GM19328 (cell line): ENCODE data around the gene COX8C.

Experiments used
- ATAC-seq: cut with Tn5 transposase; IDR thresholded peaks from one replicate; pipeline ENCODE4 v1.9.1; 2021; ENCODE audit warnings: mild to moderate bottlenecking, moderate library complexity; ENCODE audit not compliant: unreplicated experiment

COX8C gene, protein sequence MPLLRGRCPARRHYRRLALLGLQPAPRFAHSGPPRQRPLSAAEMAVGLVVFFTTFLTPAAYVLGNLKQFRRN

DNA sequence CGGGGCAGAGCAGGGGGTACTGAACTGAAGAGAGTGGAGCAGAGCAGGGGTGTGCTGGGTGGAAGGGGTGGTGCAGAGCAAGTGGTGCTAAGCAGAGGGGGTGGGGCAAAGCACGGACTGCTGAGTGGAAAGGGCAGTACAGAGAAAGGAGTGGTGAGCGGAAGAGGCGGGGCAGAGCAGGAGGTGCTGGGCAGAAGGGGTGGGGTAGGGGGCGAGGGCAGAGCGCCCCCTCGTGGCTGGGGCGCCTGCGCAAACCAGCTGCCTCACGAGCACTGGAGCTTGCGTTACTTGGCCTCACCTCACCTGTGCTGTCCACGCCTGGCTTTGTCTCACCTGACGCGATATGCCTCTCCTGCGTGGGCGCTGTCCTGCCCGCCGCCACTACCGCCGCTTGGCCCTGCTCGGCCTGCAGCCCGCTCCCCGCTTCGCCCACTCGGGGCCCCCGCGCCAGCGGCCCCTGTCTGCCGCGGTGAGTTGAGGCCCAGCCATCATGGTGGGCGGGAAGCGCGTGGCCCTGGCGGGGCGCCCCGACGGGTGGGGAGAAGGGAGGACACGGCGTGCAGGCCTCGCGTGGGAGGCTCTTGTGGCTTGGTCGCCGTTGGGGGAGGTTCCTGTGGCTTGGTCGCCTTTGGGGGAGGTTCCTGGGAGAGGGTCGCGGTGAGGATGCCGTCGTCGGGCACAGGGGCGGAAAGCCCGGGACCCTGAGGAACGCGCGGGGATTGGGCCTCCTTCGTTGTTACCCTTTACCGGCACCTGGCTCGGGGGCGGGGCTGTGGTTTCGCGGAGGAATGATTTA is at the start of gene COX8C:
Gene COX8C (plus strand): TSS at position 257 of the 796 bp plus-strand sequence. CDS start 87 bp downstream, at position 344.
- no peak for ATAC-seq

DNA sequence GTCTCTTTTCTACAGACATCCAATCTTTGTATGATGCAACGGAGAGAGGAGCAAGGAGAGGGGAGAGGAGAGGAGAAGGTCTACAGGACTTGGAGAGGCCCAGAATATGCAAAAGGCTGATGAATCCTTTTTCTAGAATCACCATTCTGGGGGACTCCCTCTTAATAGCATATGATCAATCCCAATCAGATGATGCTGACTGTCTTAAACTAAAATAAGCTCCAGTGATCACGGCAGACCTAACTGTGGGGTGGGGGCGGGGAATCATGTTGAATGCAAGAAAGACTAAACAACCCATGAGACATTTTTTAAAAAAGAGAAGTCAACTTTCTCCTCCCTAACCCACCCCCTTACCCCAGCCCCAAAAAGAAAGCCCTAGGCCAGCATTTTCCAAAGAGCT is 47.6 kb upstream of the COX8C start:
- ATAC-seq, result no peak

DNA sequence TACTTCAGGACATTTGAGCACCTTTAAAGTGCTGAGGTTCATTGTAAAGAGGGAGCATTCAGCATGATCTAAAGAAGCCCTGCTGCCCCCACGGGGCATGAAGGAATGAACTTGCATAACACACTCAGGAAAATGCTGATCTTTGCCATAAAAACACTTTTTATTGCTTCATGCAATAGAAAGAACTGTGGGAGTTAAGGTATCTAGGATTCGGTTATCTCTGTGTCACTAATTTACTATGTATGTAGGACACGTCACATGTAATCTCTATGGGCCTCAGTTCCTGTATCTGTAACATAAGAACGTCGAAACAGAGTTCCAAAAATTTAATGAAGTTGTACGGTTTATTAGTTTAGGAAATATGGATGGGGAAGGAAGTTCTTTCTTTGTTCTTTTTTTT is 47.1 kb upstream of the COX8C start:
- no peak for ATAC-seq

DNA sequence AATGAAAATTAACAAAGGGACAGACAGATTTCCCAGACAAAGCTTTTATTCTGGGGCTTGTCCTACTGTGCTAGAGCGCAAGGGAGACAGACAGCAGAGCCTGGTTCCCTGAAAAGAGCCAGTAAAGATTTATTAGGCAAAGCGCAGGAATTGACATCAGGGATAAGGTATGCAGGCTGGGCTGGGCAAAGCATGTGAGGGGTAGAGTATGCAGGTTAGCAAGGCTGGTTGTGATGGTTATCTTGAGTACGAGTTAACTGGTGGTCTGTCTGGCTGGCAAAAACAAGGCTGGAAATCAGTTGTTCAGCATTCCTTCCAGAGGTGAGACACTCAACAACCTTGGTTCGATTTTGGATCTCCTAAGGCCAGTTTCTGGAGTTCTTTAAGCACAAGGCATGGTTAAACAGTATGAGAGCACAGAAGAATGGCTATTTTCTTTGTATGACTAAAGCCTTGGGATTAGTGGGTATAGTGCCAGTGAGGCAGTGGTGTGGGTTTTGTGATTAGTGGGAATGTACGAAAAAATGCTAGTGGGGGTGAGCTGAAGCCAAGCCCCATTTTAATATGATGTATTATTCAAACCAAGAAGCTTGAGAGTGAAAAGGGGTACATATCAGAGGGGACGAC is 45.0 kb upstream of the COX8C start:
- ATAC-seq, result no peak

DNA sequence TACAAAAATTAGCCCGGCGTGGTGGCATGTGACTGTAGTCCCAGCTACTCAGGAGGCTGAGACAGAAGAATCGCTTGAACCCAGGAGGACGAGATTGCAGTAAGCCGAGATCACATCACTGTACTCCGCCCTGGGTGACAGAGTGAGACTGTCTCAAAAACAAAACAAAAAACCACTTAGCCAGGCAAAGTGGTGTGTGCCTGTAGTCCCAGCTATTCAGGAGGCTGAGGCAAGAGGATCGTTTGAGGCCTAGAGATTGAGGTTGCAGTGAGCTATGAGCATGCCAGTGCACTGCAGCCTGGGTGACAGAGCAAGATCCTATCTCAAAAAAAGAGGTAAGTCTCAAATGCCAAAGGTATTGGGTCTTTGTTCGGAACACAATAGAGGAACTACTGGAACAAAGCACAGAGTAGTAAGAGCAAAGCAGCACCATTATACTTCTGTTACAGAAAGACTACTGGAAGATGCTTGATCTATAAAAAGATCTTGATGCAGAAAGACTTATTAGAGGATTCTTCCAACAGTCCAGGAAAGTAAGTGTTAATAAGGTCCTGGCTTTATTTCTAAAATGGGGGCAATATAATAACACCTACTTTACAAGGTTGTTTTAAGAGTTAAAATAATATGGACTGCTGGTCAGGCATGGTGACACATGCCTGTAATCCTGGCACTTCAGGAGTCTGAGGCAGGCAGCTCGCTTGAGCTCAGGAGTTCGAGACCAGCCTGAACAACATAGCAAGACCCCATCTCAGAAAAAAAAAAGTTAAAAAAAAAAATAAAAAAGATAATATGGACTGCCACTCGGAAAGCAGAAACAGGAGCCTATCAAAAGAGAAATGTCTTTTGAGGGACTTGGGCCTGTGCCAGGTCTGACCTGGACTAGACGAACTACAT is 44.0 kb upstream of the COX8C start:
- ATAC-seq, result no peak

DNA sequence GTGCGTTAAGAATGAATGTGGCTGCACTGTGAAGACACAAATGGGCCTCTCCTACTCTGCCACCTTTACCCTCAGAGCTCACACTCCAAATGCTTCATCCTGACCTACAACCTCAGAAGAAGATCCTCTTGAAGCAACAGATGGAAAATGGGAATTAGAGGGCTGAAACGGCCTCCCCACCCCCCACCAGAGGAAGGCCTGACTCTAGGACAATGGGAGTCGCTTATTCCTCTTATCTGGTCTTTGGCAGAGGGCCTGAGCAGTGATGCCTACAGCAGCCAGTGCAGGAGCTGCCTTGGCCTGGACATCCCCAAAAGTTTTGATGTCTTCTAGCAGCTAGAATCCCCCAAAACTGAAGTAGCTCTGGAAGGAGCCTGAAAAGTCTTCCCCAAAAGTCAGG is 43.3 kb upstream of the COX8C start:
- ATAC-seq, result no peak

DNA sequence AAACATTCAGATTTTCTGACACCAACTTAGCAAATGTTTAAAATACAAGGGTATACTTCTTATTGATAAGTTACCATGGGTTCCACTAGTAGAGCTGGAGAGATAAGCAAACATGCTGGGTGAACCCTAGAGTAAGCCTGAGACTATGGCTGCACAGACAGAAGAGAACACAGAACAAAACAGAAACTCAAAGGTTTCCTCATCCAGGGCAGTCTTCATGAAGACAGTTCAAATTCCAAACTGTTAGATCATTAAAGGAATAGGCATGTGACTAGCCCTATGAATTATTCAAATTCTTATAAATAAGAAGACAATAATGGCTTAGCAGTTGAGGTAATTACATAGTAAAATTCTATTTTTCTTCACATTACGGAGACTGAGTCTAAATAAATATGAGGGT is 42.2 kb upstream of the COX8C start:
- no peak for ATAC-seq

DNA sequence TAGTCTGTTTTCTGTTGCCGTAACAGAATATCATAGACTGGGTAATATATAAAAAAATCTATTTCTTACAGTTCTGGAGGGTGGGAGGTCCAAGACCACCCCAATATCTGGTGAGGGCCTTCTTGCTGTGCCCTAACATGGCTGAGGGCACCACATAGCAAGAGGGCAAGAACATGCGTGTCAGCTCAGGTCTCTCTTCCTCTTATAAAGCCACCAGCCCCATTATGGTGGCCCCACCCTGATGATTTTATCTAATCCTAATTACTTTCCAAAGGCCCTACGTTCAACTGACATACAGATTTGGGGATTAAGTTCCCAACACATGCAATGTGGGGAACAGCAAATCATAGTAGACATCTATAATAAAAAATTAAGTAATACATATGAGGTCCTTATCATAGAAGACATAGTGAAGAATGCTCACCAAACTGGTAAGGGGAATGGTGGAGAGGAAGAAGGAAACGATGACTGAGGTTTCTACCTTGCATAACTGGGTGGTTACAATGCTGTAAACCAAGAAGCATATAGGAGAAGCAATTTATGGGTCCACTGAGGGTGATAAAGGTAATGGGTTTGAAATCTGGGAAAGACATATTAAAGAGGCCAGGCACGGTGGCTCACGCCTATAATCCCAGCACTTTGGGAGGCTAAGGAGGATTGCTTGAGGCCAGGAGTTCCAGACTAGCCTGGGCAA is 41.1 kb upstream of the COX8C start:
- ATAC-seq, result no peak

DNA sequence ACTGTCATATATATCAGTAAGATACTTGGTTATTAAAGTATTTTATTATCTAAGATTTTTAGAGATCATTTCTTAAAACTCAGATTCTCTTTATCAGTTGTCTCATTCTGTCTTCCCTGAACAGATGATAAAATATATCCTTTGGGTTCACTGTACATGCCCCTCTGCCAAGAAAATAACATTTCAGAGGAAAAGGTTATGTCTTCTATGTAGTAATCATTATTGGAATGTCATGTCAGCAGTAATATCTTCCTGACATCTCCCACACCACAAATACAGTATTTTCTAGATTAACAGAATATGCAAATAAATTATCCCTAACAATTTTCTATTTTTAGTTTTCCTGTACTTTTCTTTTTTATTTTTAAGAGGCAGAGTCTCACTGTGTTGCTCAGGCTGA is 40.2 kb upstream of the COX8C start:
- ATAC-seq, result no peak

DNA sequence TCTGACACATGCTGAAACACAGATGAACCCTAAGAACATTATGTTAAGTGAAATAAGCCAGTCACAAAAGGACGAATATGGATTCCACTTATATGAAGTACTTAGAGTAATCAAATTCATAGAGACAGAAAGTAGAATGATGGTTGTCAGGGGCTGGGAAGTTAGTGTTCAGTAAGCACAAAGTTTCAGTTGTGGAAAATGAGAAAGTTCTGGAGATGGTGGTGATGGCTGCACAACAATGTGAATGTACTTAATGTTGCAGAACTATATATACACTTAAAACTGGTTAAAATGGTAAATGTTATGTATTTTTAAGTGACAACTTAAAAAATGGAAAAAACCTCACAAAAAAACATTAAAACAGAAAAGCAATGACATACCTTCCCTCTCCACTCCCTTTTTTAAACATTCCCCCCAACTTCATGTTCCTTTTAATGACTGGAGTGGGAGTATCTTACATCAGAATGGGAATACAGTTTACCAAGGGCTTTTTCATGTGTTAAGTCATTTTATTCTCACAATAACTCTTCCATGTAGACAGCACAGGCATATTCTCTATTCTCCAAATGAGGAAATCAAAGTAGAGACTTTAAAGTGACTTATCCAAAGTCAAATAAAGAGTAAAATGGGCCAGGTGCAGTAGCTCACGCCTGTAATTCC is 38.2 kb upstream of the COX8C start:
- no peak for ATAC-seq

DNA sequence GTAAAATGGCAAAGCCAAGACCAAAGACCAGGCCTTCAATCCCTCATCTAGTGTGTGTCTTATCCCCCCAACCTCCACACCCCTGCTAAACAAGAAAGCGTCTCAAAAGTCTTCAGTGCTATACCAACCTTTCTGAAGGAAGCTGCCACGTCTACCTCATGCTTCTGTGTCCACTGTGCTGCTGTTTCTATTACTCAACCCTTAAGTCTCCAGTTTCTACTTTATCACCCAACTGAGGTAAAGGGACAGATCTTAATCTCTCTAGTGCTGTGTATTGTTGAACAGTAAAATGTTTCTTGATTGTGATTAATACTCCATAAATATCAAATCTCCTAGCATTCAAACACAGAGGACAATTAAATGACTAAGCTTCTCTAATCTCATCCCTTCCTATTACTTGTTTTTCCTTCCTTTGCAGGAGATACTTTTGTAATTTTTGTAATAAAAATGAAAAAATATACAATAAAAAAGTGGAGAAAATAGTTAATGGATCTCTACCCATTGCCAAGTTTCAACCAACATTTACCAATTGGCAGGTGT is 37.5 kb upstream of the COX8C start:
- no peak for ATAC-seq

DNA sequence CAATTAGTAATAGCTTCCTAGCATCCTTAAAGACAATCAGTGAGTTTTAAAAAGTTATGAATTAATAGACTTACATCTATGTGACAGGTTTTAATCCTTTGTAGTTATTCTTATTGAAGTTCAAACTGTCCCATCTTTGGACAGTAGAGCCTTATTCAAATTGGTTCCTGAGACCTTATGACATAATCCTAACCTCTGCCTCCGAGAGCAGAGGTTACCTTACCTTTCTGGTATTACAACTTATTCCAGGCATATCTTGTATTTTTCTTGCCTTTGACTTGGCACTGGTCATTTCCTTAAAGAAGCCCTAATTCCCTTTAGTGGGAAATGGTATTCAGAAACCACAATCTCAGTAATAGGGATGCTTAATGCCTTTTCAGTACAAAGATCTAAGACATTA is 35.9 kb upstream of the COX8C start:
- no peak for ATAC-seq

DNA sequence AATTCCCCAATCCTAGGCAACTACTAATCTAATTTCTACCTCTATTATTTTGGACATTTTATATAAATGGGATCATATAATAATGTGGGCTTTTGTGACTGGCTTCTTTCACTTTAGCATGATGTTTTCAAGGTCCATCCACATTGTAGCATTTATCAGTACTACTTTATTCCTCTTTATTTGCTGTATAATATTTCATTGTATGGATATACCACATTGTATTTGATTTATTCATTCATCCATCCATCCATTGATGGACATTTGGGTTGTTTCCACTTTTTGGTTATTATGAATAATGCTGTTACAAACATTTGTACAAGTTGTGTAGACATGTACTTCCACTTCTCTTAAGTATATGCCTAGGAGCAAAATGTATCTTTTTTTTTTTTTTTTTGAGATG is 31.4 kb upstream of the COX8C start:
- no peak for ATAC-seq

DNA sequence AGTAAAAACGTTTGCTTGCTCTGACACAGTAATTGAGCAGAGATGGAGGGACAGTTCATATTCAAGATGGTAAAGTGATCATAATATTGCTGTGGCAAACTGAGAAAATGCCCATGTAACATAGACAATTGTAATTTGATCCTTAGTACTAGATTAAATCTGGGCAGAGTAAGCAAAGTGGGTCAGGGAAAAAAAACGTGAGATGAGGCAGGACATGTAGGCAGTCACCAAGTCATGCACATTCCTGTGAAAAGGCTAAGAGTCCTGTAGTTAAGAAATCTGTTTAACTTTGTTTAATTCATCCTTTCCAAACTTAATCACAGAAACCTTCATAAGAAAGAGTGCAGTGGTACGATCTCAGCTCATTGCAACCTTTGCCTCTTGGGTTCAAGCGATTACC is 30.3 kb upstream of the COX8C start:
- no peak for ATAC-seq

DNA sequence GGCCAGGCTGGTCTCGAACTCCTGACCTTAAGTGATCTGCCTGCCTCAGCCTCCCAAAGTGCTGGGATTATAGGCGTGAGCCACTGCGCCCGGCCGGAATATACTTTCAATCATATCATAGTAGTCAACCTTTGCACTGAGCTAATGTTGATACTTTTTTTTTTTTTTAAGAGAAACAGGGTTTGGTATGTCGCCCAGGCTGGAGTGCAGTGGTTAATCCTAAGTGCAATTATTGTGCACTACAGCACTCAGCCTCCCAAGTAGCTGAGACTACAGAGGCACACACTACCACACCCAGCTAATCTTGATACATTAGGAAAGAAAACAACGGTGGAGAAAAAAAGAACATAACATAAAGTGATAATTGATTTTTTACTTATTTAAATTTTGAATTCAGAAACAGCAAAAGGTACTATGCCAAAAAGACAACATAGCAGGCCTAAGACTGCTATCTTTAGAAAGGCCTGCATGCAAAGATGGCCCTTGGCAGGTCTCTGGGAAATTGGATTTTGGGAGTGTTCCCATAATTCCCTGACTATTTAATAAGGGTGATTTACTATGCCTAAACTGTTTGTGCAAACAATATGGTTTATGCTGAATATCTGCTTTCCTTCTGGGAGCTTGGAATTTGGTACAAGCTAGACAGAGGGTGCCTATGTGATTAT is 29.6 kb upstream of the COX8C start:
- ATAC-seq, result no peak

DNA sequence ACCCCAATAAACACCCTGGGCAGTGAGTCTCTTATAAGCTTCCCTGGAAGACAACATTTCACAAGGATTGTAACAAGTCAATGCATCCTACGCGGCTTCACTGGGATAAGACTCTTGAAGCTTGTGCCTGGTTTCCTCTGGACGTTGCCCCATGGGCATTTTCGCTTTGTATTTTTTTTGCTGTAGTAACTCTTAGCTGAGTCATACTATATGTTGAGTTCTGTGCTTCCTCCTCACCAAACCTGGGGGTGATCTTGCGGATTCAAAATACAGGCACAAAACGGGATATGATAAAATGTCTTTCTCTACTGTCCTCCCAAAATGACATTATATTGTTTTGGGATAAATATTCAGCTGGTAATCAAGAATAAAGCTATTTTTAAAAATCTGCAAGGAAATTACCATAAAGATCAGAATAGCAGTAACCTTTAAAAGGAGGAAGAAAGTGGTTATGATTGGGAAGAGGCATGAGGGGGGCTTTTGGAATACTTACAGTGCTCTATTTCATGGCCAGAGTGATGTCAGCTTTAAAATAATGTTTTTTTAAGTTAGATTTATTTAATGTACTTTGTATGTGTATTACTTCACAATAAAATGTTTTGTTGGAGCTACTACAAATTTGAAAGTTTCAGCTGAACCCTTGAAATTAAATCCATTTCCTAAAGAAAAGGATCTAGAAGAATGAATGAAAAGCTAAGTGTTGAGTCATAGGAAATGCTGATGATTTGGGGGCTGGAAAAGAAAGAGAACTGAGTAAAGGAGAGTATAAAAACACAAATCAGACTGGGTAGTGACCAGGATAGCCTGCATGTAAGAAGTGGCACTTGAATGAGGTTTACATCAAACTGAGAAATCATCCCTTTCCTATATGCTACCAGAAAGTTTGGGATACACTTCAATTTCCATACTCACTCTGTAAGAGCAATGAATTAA is 28.8 kb upstream of the COX8C start:
- ATAC-seq, result no peak

DNA sequence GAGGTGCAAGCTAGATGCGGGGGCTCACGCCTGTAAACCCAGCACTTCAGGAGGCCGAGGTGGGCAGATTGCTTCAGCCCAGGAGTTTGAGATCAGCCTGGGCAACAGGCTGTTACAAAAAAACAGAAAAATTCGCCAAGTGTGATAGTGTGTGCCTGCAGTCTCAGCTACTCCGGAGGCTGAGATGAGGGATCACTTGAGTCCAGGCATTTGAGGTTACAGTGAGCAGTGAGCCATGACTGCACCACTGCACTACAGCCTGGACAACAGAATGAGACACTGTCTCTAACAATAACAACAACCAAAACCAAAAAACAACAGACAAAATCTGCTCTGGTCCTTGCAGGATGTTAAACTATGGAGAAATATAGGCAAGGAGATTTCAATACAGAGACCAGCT is 28.1 kb upstream of the COX8C start:
- no peak for ATAC-seq

DNA sequence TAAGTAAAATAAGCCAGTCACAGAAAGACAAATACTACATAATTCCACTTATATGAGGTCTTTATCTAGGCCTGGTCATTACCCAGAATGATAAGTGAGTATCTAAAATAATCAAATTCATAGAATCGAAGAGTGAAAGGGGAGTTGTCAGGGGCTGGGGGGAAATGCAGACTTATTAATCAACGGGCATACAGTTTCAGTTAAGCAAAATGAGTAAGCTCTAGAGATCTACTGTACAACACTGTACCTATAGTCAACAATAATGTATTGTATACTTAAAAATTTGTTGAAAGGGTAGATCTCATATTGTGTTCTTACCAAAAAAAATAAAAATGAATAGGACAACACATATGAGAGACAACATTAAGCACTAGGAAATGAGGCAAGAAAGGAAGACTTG is 27.5 kb upstream of the COX8C start:
- no peak for ATAC-seq

DNA sequence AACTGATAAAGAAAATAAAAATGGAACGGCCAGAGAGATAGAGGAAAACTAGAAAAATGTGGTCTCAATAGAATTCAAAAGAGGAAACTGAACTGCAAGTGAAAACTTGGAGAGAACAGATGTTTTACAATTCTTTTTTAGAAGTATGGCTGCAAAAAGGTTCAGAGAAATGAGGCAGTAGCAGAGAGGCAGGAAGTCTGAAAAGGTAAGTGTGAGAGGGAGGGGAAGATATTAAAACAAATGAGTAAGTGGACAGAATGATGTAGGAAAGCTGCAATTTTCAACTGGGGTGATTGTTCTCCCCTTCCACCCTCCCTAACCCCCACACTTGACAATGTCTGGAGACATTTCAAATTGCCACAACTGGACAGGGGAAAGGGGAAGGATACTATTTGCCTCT is 27.0 kb upstream of the COX8C start:
- no peak for ATAC-seq
